ENCODE measurements around the gene MSRB2.
"Not testable (repeated sequence)": the region's sequence is repeated elsewhere in the genome, so short reads cannot be mapped to it uniquely, and the experiment has no call there.

The MSRB2 gene

GRCh38 chr10:23055424-23056185 lies 39.8 kb upstream of the MSRB2 start:
- H3K27ac ChIP-seq = no peak overlapping the region
- no peak for TF ChIP-seq CTCF (conservative IDR thresholded peaks at IDR 0.05)

GRCh38 chr10:23056186-23056579 lies 39.2 kb upstream of the MSRB2 start:
- TF ChIP-seq CTCF (conservative IDR thresholded peaks at IDR 0.05) = no peak

GRCh38 chr10:23058366-23058765 lies 37.0 kb upstream of the MSRB2 start:
- no peak for TF ChIP-seq CTCF (conservative IDR thresholded peaks at IDR 0.05)
- H3K27ac ChIP-seq = no peak overlapping the region

More at GRCh38 chr10:23056186-23056579, 39.2 kb upstream of the MSRB2 start:
- H3K27ac ChIP-seq = no peak overlapping the region

- TF ChIP-seq CTCF (conservative IDR thresholded peaks at IDR 0.05) = no peak
- H3K27ac ChIP-seq = no peak overlapping the region
Measured at GRCh38 chr10:23060918-23061317, 34.5 kb upstream of the MSRB2 start.

- H3K27ac ChIP-seq = no peak overlapping the region
- no peak for TF ChIP-seq CTCF (conservative IDR thresholded peaks at IDR 0.05)
Measured at GRCh38 chr10:23063045-23063972, 32.1 kb upstream of the MSRB2 start.

- no peak for TF ChIP-seq CTCF (conservative IDR thresholded peaks at IDR 0.05)
- H3K27ac ChIP-seq = no peak overlapping the region
Measured at GRCh38 chr10:23063973-23064812, 31.2 kb upstream of the MSRB2 start.

GRCh38 chr10:23064813-23065114 lies 30.6 kb upstream of the MSRB2 start:
- not testable (repeated sequence) for H3K27ac ChIP-seq
